ENCODE data around the gene SLC35F4. TPM values are rescaled to one million over a fixed set of nuclear protein-coding genes. Genes with fewer than 3 reads are reported as not detected.
"Not testable (repeated sequence)": the region's sequence is repeated elsewhere in the genome, so short reads cannot be mapped to it uniquely, and the experiment has no call there.

SLC35F4 gene
- total and polyA plus RNA-seq, 10 donors: not detected

DNA sequence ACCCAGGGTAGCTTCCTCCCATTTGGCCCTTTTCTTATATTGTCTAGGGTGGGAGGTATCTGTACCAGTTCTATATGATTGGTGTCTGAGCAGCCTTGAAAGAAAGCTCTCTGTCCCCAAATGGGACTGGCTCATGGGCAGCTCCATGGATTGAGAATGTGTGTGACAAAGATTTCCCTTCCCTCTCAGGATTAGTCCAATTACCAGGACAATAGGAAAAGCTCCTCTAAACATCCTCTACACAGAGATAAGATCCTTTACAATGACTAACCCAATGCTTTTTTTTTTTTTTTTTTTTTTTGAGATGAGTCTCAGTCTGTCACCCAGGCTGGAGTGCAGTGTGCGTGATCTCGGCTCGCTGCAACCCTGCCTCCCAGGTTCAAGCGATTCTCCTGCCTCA lies 112.1 kb downstream of the SLC35F4 start:
- intact Hi-C loops (cut with DNase I; ENCODE audit: low total_unique reads): no loop called here
- Histone ChIP-seq H3K4me3 (no peak overlapping the region), H3K27ac (no peak overlapping the region), H3K27me3 (replicated peaks in 1 of 7) (no peaks in the 10 kb centered on the region), H3K4me1 (no peaks in the 10 kb centered on the region), H3K36me3 (no peaks in the 10 kb centered on the region), H3K9me3 (no peaks in the 10 kb centered on the region)
- TF ChIP-seq POLR2A (IDR thresholded peaks at IDR 0.05) (no peak), POLR2AphosphoS5 (IDR thresholded peaks at IDR 0.05) (no peak)
- TF ChIP-seq, protein P1, sequence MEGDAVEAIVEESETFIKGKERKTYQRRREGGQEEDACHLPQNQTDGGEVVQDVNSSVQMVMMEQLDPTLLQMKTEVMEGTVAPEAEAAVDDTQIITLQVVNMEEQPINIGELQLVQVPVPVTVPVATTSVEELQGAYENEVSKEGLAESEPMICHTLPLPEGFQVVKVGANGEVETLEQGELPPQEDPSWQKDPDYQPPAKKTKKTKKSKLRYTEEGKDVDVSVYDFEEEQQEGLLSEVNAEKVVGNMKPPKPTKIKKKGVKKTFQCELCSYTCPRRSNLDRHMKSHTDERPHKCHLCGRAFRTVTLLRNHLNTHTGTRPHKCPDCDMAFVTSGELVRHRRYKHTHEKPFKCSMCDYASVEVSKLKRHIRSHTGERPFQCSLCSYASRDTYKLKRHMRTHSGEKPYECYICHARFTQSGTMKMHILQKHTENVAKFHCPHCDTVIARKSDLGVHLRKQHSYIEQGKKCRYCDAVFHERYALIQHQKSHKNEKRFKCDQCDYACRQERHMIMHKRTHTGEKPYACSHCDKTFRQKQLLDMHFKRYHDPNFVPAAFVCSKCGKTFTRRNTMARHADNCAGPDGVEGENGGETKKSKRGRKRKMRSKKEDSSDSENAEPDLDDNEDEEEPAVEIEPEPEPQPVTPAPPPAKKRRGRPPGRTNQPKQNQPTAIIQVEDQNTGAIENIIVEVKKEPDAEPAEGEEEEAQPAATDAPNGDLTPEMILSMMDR (IDR thresholded peaks at IDR 0.05 in 8 of 11, conservative IDR thresholded peaks at IDR 0.05 in 3 of 11): no peak
- no peak for DNase-seq
- WGBS, 5 donors: 93 to 98% (median 96%) methylated on average over 4 of the region's 4 CpGs

DNA sequence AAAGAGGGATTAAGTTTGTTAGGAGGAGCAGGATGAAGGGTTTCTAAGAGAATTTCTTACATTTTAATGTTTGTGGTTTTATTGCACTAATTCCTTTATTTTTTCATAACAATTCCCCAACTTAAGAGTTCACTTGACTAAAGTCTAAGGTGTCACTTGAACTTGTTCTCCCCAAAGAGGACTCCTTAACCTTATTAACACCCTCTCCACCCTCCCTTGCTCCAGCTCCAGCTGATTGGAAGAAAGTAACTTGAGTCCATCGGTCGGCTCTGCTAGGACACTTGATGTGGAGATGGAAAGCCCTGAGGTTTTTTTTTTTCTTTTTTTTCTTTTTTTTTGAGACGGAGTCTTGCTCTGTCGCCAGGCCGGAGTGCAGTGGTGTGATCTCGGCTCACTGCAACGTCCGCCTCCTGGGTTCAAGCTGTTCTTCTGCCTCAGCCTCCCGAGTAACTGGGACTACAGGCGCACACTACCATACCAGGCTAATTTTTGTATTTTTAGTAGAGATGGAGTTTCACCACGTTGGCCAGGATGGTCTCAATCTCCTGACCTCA lies 113.7 kb downstream of the SLC35F4 start:
- not testable (repeated sequence) for H3K4me3 ChIP-seq

GRCh38 chr14:57751400-57751799 lies 114.5 kb downstream of the SLC35F4 start:
- WGBS, 5 donors: 87 to 97% (median 93%) methylated on average over 3 of the region's 3 CpGs

More for the DNA sequence above, 113.7 kb downstream of the SLC35F4 start:
- H3K36me3 ChIP-seq; H3K4me1 ChIP-seq; intact Hi-C loops (cut with DNase I; ENCODE audit: low total_unique reads); H3K9me3 ChIP-seq; DNase-seq; H3K27ac ChIP-seq; H3K27me3 ChIP-seq (replicated peaks in 1 of 7): not testable (repeated sequence)
- 74 to 89% (median 82%) methylated on average over 11 of the region's 11 CpGs for WGBS, 5 donors

DNA sequence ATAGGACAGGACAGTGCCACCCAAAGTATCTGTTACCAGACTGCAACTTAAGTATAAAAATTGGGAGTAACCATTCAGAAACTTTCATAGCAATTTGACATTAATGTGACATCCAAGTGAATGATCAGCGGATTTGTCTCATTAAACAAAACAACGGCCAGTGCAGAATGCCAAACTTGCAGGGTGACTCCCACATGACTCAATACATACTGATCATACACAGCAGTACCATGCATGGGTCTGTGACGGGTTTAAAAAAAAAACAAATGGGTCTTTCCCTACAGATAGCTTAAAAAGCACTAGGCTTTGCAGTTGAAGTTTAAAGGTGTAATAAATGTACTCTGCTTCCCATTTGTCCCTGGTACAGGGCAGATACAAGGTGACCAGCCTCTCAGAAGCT lies 116.6 kb downstream of the SLC35F4 start:
- DNase-seq: no peak
- 64 to 80% (median 76%) methylated on average over 3 of the region's 3 CpGs for WGBS, 5 donors
- intact Hi-C loops (cut with DNase I; ENCODE audit: low total_unique reads): no loop called here
- Histone ChIP-seq H3K36me3 (no peaks in the 10 kb centered on the region), H3K27me3 (replicated peaks in 1 of 7) (no peaks in the 10 kb centered on the region), H3K9me3 (no peaks in the 10 kb centered on the region), H3K4me3 (no peak overlapping the region), H3K27ac (no peak overlapping the region), H3K4me1 (no peaks in the 10 kb centered on the region)
- TF ChIP-seq, protein P1 (IDR thresholded peaks at IDR 0.05 in 8 of 11, conservative IDR thresholded peaks at IDR 0.05 in 3 of 11): no peak
- no peak for TF ChIP-seq POLR2AphosphoS5 (IDR thresholded peaks at IDR 0.05)
- TF ChIP-seq POLR2A (IDR thresholded peaks at IDR 0.05): no peak

More at GRCh38 chr14:57751400-57751799, 114.5 kb downstream of the SLC35F4 start:
- Histone ChIP-seq H3K27ac (no peak overlapping the region), H3K27me3 (replicated peaks in 1 of 7) (no peaks in the 10 kb centered on the region), H3K4me1 (no peaks in the 10 kb centered on the region), H3K9me3 (no peaks in the 10 kb centered on the region), H3K4me3 (no peak overlapping the region), H3K36me3 (no peaks in the 10 kb centered on the region)
- DNase-seq: no peak
- intact Hi-C loops (cut with DNase I; ENCODE audit: low total_unique reads): no loop called here
- no peak for TF ChIP-seq POLR2AphosphoS5 (IDR thresholded peaks at IDR 0.05)
- TF ChIP-seq, protein P1 (IDR thresholded peaks at IDR 0.05 in 8 of 11, conservative IDR thresholded peaks at IDR 0.05 in 3 of 11): no peak
- no peak for TF ChIP-seq POLR2A (IDR thresholded peaks at IDR 0.05)

- Histone ChIP-seq H3K27me3 (replicated peaks in 1 of 7) (no peaks in the 10 kb centered on the region), H3K27ac (no peak overlapping the region), H3K4me3 (no peak overlapping the region), H3K36me3 (no peaks in the 10 kb centered on the region), H3K4me1 (no peaks in the 10 kb centered on the region), H3K9me3 (no peaks in the 10 kb centered on the region)
- DNase-seq: no peak
- 77 to 100% (median 97%) methylated on average over 1 of the region's 1 CpG for WGBS, 5 donors
- intact Hi-C loops (cut with DNase I; ENCODE audit: low total_unique reads): no loop called here
- TF ChIP-seq POLR2AphosphoS5 (IDR thresholded peaks at IDR 0.05) (no peak), POLR2A (IDR thresholded peaks at IDR 0.05) (no peak)
- TF ChIP-seq, protein P1 (IDR thresholded peaks at IDR 0.05 in 8 of 11, conservative IDR thresholded peaks at IDR 0.05 in 3 of 11): no peak
These were observed 117.6 kb downstream of the SLC35F4 start for GRCh38 chr14:57748279-57748678.
